ENCODE measurements around the gene LMF2. TPM values are rescaled to one million over a fixed set of nuclear protein-coding genes. Genes with fewer than 3 reads are reported as not detected.

LMF2 gene
- total RNA-seq, 3 donors from 2014 or later, result 68.7 to 79.9 (median 72.2) TPM

- Mint-ChIP-seq H3K4me3 (no peak overlapping the region), H3K36me3 (ENCODE audit: insufficient read depth) (peaks cover 36% of the 10 kb centered on the region), H3K4me1 (ENCODE audit: low read depth) (peaks cover 10% of the 10 kb centered on the region), H3K27me3 (ENCODE audit: low read depth) (no peaks in the 10 kb centered on the region), H3K9me3 (no peaks in the 10 kb centered on the region)
- DNase-seq (no peak), ATAC-seq (no peak)
Observed at GRCh38 chr22:50454556-50455075, 52.9 kb downstream of the LMF2 start.

Other genes with a start within 250 kb of the LMF2 start
- gene MAPK12, start 246.0 kb downstream of the LMF2 start, total RNA-seq, result 1 to 10 TPM; 3.3 to 4.3 (median 3.9) TPM
- gene MAPK11, start 237.3 kb downstream of the LMF2 start, total RNA-seq, result 10 to 100 TPM in 1 of 3 donors, 1 to 10 TPM in 2; 9.4 to 10.1 (median 9.8) TPM
- 1 to 10 TPM; 4.0 to 4.8 (median 4.7) TPM for gene PLXNB2, start 200.1 kb downstream of the LMF2 start, total RNA-seq
- 1 to 10 TPM; 1.0 to 1.6 (median 1.3) TPM for gene DENND6B, start 180.7 kb downstream of the LMF2 start, total RNA-seq
- 10 to 100 TPM; 41.4 to 52.6 (median 43.3) TPM for gene PPP6R2, start 164.4 kb downstream of the LMF2 start, total RNA-seq
- 100 to 1,000 TPM; 128 to 130 (median 129) TPM for gene SBF1, start 32.7 kb downstream of the LMF2 start, total RNA-seq
- gene ADM2, start 26.2 kb downstream of the LMF2 start, total RNA-seq, result 1 to 10 TPM; 4.8 to 9.4 (median 8.2) TPM
- under 1 TPM in 1 of 3 donors, not detected in 2; 0.30 TPM for gene MIOX, start 20.8 kb downstream of the LMF2 start, total RNA-seq
- 100 to 1,000 TPM; 152 to 175 (median 156) TPM for gene NCAPH2, start 522 bp upstream of the LMF2 start, total RNA-seq
- 10 to 100 TPM; 12.7 to 14.4 (median 14.2) TPM for gene SCO2, start 17.9 kb upstream of the LMF2 start, total RNA-seq
- gene TYMP, start 22.3 kb upstream of the LMF2 start, total RNA-seq, result 100 to 1,000 TPM in 1 of 3 donors, 10 to 100 TPM in 2; 64.4 to 103 (median 66.1) TPM
- 1 to 10 TPM; 5.4 to 7.4 (median 6.4) TPM for gene KLHDC7B, start 38.2 kb upstream of the LMF2 start, total RNA-seq
- gene SYCE3, start 55.2 kb upstream of the LMF2 start, total RNA-seq, result not detected
- gene CPT1B, start 70.7 kb upstream of the LMF2 start, total RNA-seq, result 10 to 100 TPM; 30.0 to 38.3 (median 32.7) TPM
- 10 to 100 TPM; 56.1 to 63.2 (median 60.7) TPM for gene CHKB, start 75.1 kb upstream of the LMF2 start, total RNA-seq
- gene MAPK8IP2, start 93.1 kb upstream of the LMF2 start, total RNA-seq, result under 1 TPM; 0.05 to 0.38 (median 0.16) TPM
- 10 to 100 TPM; 10.5 to 13.1 (median 11.0) TPM for gene ARSA, start 120.5 kb upstream of the LMF2 start, total RNA-seq
- under 1 TPM; 0.05 to 0.24 (median 0.08) TPM for gene SHANK3, start 165.1 kb upstream of the LMF2 start, total RNA-seq
- gene ACR, start 230.5 kb upstream of the LMF2 start, total RNA-seq, result not detected

Data from activated T-cell treated with anti-CD3 and anti-CD28 coated beads, Interleukin-2, amount 50 U/mL, for 4 hours (primary cell).